T-helper 1 cell treated with Interleukin-12 subunit alpha and Interleukin-12 subunit beta and Interleukin-4 antibody, amounts not matched to agents 30 ng/mL and 1 ng/mL, for 36 hours (primary cell): ENCODE data around the gene NOC4L. TPM values are rescaled to one million over a fixed set of nuclear protein-coding genes. Genes with fewer than 3 reads are reported as not detected.
"Not testable (repeated sequence)": the region's sequence is repeated elsewhere in the genome, so short reads cannot be mapped to it uniquely, and the experiment has no call there.

ENCODE experiments used
- intact Hi-C: fragments of 100-400 bp; cut with micrococcal nuclease; formaldehyde crosslinking; loops from one replicate; pipeline ENCODE4 v1.15.1; 2024
- total RNA-seq: library from RNA; stranded (reverse); gene quantifications from 2 replicates; pipeline ENCODE4 v1.2.3, GENCODE V29; 2022

NOC4L gene
- total RNA-seq, 1 donor from 2014 or later: 26.4 TPM

DNA sequence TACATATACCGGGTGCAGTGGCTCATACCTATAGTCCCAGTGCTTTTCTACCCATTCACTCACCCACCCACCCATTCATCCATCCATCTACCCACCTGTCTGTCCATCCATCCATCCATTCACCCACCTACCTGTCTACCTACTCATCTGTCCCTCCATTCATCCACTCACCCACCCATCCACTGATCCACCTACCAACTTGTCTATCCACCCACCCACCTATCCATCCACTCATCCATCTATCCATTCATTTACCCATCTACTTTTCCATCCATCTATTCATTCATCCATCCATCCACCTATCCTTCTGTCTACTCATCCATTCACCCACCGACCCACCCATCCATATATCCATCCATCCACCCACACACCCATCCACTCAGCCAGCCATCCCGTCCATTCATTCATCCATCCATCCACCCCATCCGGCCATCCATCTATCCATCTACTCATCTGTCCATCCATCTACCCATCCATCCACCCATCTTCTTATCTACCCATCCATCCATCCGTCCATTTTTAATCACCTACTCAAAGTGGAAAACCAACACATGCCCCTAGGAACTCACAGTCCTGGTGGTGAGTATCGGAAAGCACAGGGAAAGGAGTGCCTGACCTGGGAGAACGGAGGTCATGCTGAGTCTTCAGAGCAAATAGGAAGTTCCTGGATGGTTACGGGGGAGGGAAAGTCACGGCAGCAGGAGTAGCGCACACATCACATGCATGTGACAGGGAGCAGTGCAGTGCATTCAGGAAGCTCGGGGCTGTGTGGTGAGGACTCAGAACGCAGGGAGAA lies 20.1 kb upstream of the NOC4L start:
- intact Hi-C loops: no loop called here

- intact Hi-C loops: no loop called here
Measured at GRCh38 chr12:132124766-132125425, 19.4 kb upstream of the NOC4L start.

- intact Hi-C loops: no loop called here
Measured at GRCh38 chr12:132125736-132126135, 18.5 kb upstream of the NOC4L start.

GRCh38 chr12:132127041-132127440 lies 17.2 kb upstream of the NOC4L start:
- intact Hi-C loops: no loop called here

DNA sequence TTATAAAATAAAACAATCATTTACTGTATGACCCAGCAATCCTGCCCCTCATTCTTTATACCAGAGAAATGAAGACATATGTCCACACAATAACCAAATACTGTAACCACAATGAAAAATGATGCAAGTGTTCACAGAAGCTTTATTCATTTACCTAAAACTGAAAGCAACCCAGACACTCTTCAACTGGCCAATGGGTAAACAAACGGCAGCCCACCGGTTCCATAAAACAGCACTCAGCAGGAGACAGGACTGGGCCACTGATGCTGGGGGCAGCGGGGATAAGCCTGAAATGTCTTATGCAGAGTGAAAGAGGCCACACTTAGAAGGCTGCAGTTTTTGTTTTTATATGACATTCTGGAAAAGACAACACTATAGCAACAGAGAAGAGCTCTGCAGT lies 15.2 kb upstream of the NOC4L start:
- intact Hi-C loops: no loop called here

- intact Hi-C loops: no loop called here
Measured at GRCh38 chr12:132130690-132131089, 13.6 kb upstream of the NOC4L start.

GRCh38 chr12:132131229-132131628 lies 13.0 kb upstream of the NOC4L start:
- intact Hi-C loops: no loop called here

- intact Hi-C loops: no loop called here
Measured at GRCh38 chr12:132131952-132132351, 12.3 kb upstream of the NOC4L start.

GRCh38 chr12:132132609-132133430 lies 11.4 kb upstream of the NOC4L start:
- intact Hi-C loops: no loop called here

DNA sequence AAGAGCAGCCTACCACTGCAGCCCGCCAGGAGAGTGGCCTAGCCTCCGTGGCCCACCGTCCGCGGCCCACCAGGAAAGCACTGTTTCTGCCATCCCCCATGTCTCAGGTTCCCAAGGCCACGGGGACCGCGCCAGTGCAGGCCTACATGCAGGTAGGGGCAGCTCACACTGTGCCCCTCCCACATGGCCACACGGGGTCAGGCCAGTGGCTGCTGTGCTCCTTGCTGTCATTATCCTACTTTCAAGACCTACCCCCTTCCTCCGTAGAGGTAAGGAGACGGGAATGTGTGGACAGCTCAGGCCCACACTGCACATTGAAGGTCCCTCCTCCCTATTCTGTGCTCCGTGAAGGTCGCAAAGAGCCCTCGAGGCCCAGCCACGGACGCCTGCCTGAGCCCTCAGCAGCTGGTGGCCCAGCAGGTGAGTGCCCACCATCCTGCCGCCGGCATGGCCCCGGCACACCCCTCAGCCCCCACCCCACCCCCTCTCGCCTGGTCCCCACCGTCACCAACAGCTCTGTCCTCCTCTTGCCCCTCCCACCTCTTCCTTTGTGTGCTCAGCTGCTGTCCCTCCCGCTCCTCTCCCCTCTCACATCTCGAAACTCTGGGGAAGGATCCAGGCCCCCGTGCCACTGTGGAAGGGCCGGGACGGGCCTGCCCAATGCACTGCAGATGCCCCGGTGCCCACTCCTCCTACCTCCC lies 10.2 kb upstream of the NOC4L start:
- intact Hi-C loops: no loop called here

- intact Hi-C loops: not testable (repeated sequence)
Measured at GRCh38 chr12:132134653-132135183, 9.5 kb upstream of the NOC4L start.

DNA sequence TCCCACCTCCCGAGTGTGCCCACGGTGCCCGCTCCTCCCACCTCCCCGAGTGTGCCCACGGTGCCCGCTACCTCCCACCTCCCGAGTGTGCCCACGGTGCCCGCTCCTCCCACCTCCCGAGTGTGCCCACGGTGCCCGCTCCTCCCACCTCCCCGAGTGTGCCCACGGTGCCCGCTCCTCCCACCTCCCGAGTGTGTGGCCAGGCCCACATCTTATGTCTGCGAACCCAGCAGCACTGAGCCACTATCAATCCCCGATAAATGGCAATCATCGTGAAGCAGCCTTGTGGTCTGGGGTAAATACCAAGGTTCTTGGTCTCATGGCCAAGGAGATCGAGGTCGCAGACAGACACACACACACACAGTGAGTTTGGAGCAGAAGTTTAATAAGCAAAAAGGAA lies 8.0 kb upstream of the NOC4L start:
- intact Hi-C loops: not testable (repeated sequence)

- intact Hi-C loops: no loop called here
Measured at GRCh38 chr12:132137483-132138125, 6.7 kb upstream of the NOC4L start.

DNA sequence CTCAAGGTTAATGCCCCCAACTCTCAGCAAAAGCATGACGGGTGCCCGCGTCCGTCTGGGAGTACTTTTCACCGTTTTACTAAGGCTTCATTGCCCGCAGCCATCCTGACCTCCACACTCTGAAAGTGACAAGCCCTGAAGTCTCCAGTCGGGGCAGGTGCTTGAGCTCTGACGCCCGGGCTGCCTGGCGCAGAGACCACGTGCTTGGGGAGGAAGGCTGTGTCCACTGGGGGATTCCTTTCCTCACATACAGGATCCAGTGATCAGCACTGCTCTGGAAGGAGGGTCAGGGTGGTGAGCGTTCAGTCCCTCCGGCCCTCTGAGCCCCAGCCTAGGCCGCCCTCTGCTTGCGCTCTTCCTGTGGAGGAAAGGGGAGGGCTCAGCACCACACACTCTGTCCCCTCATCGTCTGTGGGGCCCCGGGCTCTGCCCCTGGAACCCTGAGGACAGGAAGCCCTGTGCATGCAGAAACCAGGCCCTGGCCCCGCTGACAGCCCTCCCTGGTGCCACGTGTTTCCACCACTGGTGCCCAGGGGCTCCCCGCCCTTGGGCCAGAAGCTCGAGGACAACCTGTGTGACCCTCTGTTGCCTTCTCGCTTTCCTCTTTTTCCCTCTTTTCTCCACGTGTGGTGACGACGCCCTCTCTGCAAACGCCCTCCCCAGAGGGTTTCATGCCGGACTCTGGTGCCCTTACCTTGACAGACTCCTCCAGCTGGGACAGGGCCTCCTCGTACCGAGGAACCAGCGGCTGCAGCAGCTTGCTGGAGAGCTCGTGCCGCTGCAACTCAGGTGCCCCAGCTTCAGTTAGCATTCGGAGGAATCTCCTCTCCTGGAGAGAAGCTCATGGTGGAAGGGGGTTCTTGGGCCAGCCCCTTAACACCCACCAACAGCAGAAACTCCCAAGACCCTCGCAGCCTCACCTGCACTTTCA lies 5.1 kb upstream of the NOC4L start:
- intact Hi-C loops: no loop called here

DNA sequence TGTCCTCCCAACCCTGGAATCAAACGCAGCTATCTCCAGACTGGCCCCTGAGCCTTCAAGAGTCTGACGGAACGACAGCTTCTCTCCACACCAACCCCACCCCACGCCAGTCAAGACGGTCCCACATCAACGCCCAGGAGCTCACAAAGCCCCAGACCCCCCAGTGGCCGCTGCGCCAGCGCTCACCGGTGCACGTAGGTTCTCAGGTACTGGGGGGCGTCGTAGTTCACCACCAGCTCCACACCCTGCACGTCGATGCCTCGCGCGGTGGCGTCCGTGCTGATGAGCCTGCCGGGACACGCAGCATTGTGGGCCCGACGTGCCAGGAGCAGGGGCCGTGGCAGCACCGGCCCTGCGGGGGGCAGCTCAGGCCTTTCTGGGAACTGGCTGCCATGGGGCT lies 4.3 kb upstream of the NOC4L start:
- intact Hi-C loops: loop anchor here (5.0 to 10.0 kb wide), 4 partner anchors 193 to 622 kb away; partner anchors contain the start of genes ANKLE2, EP400, POLE and PXMP2

GRCh38 chr12:132140501-132140900 lies 3.8 kb upstream of the NOC4L start:
- intact Hi-C loops: loop anchor here (5.0 to 10.0 kb wide), 4 partner anchors 193 to 622 kb away; partner anchors contain the start of genes ANKLE2, EP400, POLE and PXMP2

DNA sequence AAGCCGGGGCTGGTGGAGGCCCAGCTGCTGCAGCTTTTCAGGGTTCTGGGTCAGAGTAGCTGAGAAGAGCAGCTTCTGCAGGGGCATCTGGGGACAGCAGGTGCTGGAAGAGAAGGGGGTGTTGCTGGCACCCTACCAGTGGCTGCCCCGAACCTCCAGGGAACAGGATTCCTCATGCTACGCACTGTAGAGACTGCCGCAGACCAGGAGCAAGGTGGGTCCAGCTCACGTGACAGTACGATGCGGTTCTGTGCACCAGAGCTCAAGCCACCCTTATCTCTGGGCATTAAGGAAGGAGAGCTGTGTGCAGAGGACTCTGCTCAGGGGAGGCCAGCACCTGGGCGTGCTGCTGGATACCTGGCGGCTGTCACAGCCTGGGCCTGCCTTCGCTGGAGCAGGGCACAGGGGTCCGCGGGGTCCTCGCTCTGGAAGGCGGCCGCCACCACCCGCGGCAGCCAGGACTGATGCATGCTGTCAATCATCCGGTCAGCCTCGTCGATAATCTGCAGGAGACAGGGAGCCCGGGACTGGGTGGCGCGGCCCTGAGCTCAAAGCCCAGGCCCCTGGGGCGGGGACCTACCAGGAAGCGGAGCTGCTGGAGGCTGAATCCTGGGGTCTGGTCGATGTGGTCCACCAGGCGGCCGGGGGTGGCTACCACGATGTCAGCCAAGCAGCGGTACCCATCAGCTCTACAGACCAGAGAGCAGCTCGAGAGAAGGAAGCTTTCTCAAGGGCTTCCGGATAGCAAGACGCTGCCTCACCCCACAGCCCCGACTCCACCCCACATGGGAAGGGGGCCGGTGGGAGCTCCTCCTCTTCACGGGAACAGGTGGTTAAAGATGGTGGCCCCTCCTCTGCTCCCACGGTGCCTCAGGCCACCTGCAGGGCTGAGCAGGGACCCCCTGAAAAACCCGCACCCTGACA lies 3.1 kb upstream of the NOC4L start:
- intact Hi-C loops: loop anchor here (5.0 to 10.0 kb wide), 4 partner anchors 194 to 621 kb away; partner anchors contain the start of genes ANKLE2, EP400, POLE and PXMP2
